ENCODE measurements around the gene RRAD. TPM values are rescaled to one million over a fixed set of nuclear protein-coding genes. Genes with fewer than 3 reads are reported as not detected.

Gene RRAD
- total RNA-seq, 1 donor from 2014 or later: 32.9 TPM

- no peak for TF ChIP-seq CTCF (IDR thresholded peaks at IDR 0.05; ENCODE audit: insufficient read depth, low read length, poor library complexity, severe bottlenecking)
Observed at GRCh38 chr16:66921729-66922450, 3.4 kb downstream of the RRAD start.

GRCh38 chr16:66920924-66921680 lies 4.2 kb downstream of the RRAD start:
- H3K36me3 ChIP-seq (ENCODE audit: control insufficient read depth, insufficient read depth, low read length): no peaks in the 10 kb centered on the region
- no peak for TF ChIP-seq CTCF (IDR thresholded peaks at IDR 0.05; ENCODE audit: insufficient read depth, low read length, poor library complexity, severe bottlenecking)
- no peaks in the 10 kb centered on the region for H3K27me3 ChIP-seq (ENCODE audit: control insufficient read depth, insufficient read depth, low read length)
- DNase-seq (ENCODE audit: low read depth): no peak
- no peak overlapping the region for H3K4me3 ChIP-seq (ENCODE audit: low read depth, low read length)

More at GRCh38 chr16:66921729-66922450, 3.4 kb downstream of the RRAD start:
- H3K4me3 ChIP-seq (ENCODE audit: low read depth, low read length): no peak overlapping the region
- no peaks in the 10 kb centered on the region for H3K27me3 ChIP-seq (ENCODE audit: control insufficient read depth, insufficient read depth, low read length)
- no peak for DNase-seq (ENCODE audit: low read depth)
- no peaks in the 10 kb centered on the region for H3K36me3 ChIP-seq (ENCODE audit: control insufficient read depth, insufficient read depth, low read length)

GRCh38 chr16:66920299-66920590 lies 5.1 kb downstream of the RRAD start:
- DNase-seq (ENCODE audit: low read depth): no peak
- H3K27me3 ChIP-seq (ENCODE audit: control insufficient read depth, insufficient read depth, low read length): no peaks in the 10 kb centered on the region
- H3K36me3 ChIP-seq (ENCODE audit: control insufficient read depth, insufficient read depth, low read length): no peaks in the 10 kb centered on the region
- TF ChIP-seq CTCF (IDR thresholded peaks at IDR 0.05; ENCODE audit: insufficient read depth, low read length, poor library complexity, severe bottlenecking): no peak
- no peak overlapping the region for H3K4me3 ChIP-seq (ENCODE audit: low read depth, low read length)

- no peak for TF ChIP-seq CTCF (IDR thresholded peaks at IDR 0.05; ENCODE audit: insufficient read depth, low read length, poor library complexity, severe bottlenecking)
- no peak overlapping the region for H3K4me3 ChIP-seq (ENCODE audit: low read depth, low read length)
- H3K36me3 ChIP-seq (ENCODE audit: control insufficient read depth, insufficient read depth, low read length): no peaks in the 10 kb centered on the region
- no peak for DNase-seq (ENCODE audit: low read depth)
- no peaks in the 10 kb centered on the region for H3K27me3 ChIP-seq (ENCODE audit: control insufficient read depth, insufficient read depth, low read length)
Observed at GRCh38 chr16:66919569-66920298, 5.6 kb downstream of the RRAD start.

- peak; percentile 68 for DNase-seq (ENCODE audit: low read depth)
- Histone ChIP-seq H3K4me3 (ENCODE audit: low read depth, low read length) (no peak within 1 kb of the TSS), H3K36me3 (ENCODE audit: control insufficient read depth, insufficient read depth, low read length) (no peaks in the 10 kb centered on the region), H3K27me3 (ENCODE audit: control insufficient read depth, insufficient read depth, low read length) (no peaks in the 10 kb centered on the region)
- TF ChIP-seq CTCF (IDR thresholded peaks at IDR 0.05; ENCODE audit: insufficient read depth, low read length, poor library complexity, severe bottlenecking): no peak
Observed at GRCh38 chr16:66918803-66919568, 6.3 kb downstream of the RRAD start, which contains the start of gene CDH16. Gene CDH16, minus strand, starts transcription at chr16:66918885. Its CDS starts 820 bp downstream, at chr16:66918065.

Measured in kidney epithelial cell (primary cell).